Epithelial cell of proximal tubule (primary cell): ENCODE data around the gene SHISA4. TPM values are rescaled to one million over a fixed set of nuclear protein-coding genes. Genes with fewer than 3 reads are reported as not detected.
"Not testable (repeated sequence)": the region's sequence is repeated elsewhere in the genome, so short reads cannot be mapped to it uniquely, and the experiment has no call there.

Source experiments
- DNase-seq: peaks from one replicate; pipeline ENCODE4 v3.0.0-alpha.2; 2011; ENCODE audit warnings: low read depth
- H3K4me3 ChIP-seq: 2 replicates; pipeline ENCODE4 v1.5.1; 2011; ENCODE audit warnings: low read depth, mild to moderate bottlenecking, low read length
- total RNA-seq: library from RNA; depleted of rRNA; stranded (reverse); fragments of >200 nt; gene quantifications from 2 replicates; pipeline ENCODE4 v1.2.3, GENCODE V29; 2015
- TF ChIP-seq, protein P1 (sequence below): conservative IDR thresholded peaks from 2 replicates; pipeline ENCODE4 v1.5.1; 2012; ENCODE audit warnings: low read depth, mild to moderate bottlenecking, low read length

The SHISA4 gene
- total RNA-seq, 1 donor from 2014 or later: 22.4 TPM

DNA sequence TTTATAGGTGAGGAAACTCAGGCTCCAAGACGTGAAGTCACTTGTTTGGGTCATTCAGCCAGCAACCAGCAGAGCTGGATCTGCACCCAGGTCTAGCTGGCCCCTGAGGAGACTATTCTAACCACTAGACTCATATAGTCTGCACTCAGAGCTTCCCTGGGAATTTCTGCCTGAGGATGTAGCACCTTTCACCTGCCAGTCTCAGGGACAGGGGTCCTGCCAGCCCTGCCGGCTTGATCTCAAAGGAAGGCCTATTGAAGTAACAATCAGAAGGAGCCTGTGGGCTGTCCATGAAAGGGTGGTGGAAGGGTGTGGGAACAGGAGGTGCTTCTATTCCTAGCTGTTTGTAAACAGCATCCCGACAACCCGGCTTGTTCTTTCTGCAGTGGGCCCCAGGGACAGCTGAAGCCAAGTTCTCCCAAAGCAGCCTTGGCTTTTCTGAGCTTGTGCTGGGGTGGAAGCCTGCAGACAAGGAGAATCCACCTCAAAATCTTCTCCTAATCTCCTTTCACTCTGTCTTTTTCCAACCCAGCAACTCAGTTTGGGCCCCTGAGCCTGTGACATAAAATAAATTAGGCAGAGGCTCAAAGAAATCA lies 49.8 kb downstream of the SHISA4 start:
- no peak overlapping the region for H3K4me3 ChIP-seq
- DNase-seq: no peak
- TF ChIP-seq, protein P1, sequence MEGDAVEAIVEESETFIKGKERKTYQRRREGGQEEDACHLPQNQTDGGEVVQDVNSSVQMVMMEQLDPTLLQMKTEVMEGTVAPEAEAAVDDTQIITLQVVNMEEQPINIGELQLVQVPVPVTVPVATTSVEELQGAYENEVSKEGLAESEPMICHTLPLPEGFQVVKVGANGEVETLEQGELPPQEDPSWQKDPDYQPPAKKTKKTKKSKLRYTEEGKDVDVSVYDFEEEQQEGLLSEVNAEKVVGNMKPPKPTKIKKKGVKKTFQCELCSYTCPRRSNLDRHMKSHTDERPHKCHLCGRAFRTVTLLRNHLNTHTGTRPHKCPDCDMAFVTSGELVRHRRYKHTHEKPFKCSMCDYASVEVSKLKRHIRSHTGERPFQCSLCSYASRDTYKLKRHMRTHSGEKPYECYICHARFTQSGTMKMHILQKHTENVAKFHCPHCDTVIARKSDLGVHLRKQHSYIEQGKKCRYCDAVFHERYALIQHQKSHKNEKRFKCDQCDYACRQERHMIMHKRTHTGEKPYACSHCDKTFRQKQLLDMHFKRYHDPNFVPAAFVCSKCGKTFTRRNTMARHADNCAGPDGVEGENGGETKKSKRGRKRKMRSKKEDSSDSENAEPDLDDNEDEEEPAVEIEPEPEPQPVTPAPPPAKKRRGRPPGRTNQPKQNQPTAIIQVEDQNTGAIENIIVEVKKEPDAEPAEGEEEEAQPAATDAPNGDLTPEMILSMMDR: no peak

DNA sequence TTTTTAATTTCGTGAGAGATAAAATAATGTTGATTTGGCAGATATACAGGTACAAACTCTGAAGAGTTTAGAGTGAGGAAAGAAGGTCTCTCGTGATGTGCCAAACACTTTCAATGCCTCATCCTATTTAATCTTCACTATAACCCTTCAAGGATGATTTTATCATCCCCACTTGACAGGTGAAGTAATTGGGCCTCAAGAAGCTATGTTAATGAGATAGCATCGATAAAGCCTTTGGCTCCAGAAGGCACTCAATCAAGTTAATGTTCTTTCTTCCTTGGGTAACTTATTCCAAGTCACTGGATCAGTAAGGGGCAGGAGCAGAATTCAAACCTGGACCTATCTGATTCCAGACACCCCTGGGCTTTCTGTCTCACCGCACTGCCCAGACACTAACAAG lies 50.5 kb downstream of the SHISA4 start:
- TF ChIP-seq, protein P1: no peak
- DNase-seq: no peak
- H3K4me3 ChIP-seq: no peak overlapping the region

DNA sequence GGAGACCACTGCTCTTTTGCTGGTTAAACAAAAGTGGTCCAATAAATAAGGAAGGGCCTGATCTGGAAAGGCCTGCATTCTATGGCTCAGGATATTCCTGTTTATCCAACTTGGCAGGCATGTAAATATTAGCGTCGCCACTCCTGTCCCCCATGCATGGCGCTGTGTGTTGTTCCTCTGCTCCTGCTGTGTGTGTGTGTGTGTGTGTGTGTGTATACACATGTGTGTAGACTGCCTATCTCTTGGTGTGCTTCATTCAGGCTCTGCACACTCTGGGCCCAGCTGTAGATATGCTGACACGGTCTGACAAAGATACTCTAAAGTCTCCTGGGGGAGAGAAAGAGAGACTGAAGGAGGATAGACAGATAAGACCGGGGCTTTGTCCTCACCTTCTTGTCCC lies 50.9 kb downstream of the SHISA4 start:
- H3K4me3 ChIP-seq: no peak overlapping the region
- no peak for DNase-seq
- TF ChIP-seq, protein P1: no peak

DNA sequence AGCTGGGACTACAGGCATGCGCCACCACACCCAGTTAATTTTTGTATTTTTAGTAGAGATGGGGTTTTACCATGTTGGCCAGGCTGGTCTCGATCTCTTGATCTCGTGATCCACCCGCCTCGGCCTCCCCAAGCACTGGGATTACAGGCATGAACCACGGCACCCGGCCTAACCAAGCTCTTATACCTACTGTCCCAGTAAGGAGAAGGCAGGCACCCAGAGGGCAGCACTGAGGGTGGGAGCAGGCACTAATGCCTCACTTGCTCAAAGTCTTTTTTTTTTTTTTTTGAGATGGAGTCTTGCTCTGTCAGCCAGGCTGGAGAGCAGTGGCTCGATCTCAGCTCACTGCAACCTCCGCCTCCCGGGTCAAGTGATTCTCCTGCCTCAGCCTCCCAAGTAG lies 51.6 kb downstream of the SHISA4 start:
- DNase-seq: not testable (repeated sequence)

DNA sequence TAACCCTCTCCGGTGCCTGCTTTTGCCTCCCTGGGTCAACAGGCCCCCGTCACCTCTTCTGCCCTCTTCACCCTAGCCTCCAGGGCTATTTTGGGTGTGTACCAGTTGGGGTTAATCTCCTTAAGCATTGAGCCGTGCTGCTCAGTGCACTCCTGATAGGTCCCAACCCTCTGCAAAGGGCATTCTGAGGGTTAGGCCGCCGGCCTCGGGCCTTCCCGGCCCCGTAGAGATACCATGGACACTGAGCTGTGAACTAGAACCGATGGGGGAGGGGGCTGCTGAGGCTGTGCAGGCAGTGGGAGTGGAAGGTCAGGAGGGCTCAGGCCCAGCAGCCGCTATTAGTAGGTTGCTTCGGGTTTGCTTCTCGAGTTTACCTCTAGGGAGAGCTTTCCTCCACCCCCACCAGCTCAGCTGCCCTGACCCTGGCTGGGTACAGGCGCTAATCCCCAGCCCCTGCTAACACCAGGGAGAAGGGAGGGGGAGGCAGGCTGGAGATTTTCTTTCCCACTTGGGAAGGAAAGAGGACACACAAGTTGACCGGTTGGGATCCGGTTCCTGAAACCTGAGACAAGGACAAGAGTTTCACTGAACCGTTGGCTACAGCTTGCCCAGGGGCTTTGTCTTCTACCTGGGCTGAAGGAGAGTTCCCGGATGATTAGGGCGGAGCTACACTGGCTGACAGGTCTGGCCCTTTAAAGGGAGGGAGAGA lies 52.9 kb downstream of the SHISA4 start:
- no peak overlapping the region for H3K4me3 ChIP-seq
- TF ChIP-seq, protein P1: no peak
- DNase-seq: no peak

More for the DNA sequence above, 51.6 kb downstream of the SHISA4 start:
- not testable (repeated sequence) for H3K4me3 ChIP-seq

DNA sequence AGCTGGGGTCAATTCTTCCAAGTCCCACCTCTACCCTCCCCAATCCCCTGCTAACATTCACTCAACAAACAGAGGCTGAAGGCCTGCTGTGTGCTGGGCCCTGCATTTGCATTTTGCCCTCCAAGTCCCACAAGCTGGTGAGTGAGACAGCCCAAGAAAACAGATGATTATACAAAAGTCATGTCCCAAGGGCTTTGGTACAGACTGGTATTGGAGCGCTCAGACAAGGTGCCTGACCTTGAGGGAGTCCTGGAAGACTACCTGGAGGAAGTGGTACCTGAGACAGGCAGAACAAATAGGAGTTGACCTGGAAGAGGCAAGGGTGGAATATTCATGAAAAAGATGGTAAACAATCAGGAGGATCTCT lies 53.4 kb downstream of the SHISA4 start:
- H3K4me3 ChIP-seq: no peak overlapping the region
- TF ChIP-seq, protein P1: no peak
- no peak for DNase-seq

Other genes with a start within 250 kb of the SHISA4 start
- 16.3 and 21.7 TPM in 2 replicates for gene IPO9, start 59.7 kb upstream of the SHISA4 start, total RNA-seq
- not detected in 2 replicates for gene LMOD1, start 57.6 kb downstream of the SHISA4 start, total RNA-seq
- gene TIMM17A, start 66.6 kb downstream of the SHISA4 start, total RNA-seq: 59.6 and 81.5 TPM in 2 replicates
- 81.8 and 124 TPM in 2 replicates for gene RNPEP, start 93.8 kb downstream of the SHISA4 start, total RNA-seq
- gene ELF3, start 121.7 kb downstream of the SHISA4 start, total RNA-seq: 70.2 and 265 TPM in 2 replicates
- 0.06 and 0.07 TPM in 2 replicates for gene GPR37L1, start 234.0 kb downstream of the SHISA4 start, total RNA-seq